Endothelial cell of umbilical vein (primary cell): ENCODE measurements around the gene C5orf47. TPM values are rescaled to one million over a fixed set of nuclear protein-coding genes. Genes with fewer than 3 reads are reported as not detected.

Experiments
- BruUV-seq: library from RNA; stranded (reverse); fragments of 400-500 nt; replicated peaks from 2 replicates; lab custom pipeline; 2021; lab: Mats Ljungman, UMichigan
- CTCF ChIA-PET: fragments of 300-600, 350-600 bp; sonication (Branson Sonifier 250); formaldehyde crosslinking; loops from one replicate; lab custom pipeline; 2021; ENCODE audit warnings: antibody characterized with exemption, inconsistent platforms; lab: Charles Lee
- POLR2A ChIA-PET: fragments of 300-600, 350-600 bp; sonication (Branson Sonifier 250); formaldehyde crosslinking; loops from one replicate; lab custom pipeline; 2021; ENCODE audit warnings: antibody characterized with exemption, inconsistent platforms; lab: Charles Lee
- DNase-seq: peaks from one replicate; pipeline ENCODE4 v3.0.0-alpha.2; 2011; ENCODE audit warnings: low read depth, low spot score
- FAIRE-seq: peaks from 2 replicates; lab custom pipeline; 2011; peaks lifted over from hg19 to GRCh38; lab: Jason Lieb, UNC
- H2AFZ ChIP-seq: 2 replicates; pipeline ENCODE4 v1.6.0; 2012; ENCODE audit warnings: low read depth, low read length, control low read depth, inconsistent platforms
- H3K27ac ChIP-seq: 2 replicates; pipeline ENCODE4 v1.5.1; 2011; ENCODE audit warnings: low read depth, mild to moderate bottlenecking, control low read depth, low read length, moderate library complexity; ENCODE audit not compliant: insufficient read depth
- H3K27me3 ChIP-seq, 2 experiments: 2 replicates each; pipeline versions ENCODE4 v1.6.0 to v1.6.1; 2011; ENCODE audit warnings: low read length in 2 of 2, mixed read lengths in 1 of 2; ENCODE audit not compliant: control insufficient read depth in 2 of 2, insufficient read depth in 2 of 2
- H3K36me3 ChIP-seq, 2 experiments: 2 replicates in 1 of 2; 3 replicates in 1 of 2; pipeline ENCODE4 v1.5.1; 2011; ENCODE audit warnings: low read length in 2 of 2, mild to moderate bottlenecking in 1 of 2, moderate library complexity in 1 of 2; ENCODE audit not compliant: control insufficient read depth in 2 of 2, insufficient read depth in 2 of 2; ENCODE audit errors: extremely low read depth in 1 of 2
- H3K4me1 ChIP-seq: 3 replicates; pipeline ENCODE4 v1.5.1; 2011; ENCODE audit warnings: mild to moderate bottlenecking, low read length; ENCODE audit not compliant: control insufficient read depth, insufficient read depth; ENCODE audit errors: extremely low read depth
- H3K4me2 ChIP-seq: 2 replicates; pipeline ENCODE4 v1.6.1; 2011; ENCODE audit warnings: low read length, control low read depth, mixed read lengths; ENCODE audit not compliant: insufficient read depth
- H3K4me3 ChIP-seq, 3 experiments: fragments of 200-600 bp in 1 of 3; sonication (generic), shearing (Covaris generic) in 1 of 3; replicated peaks in 1 of 3; 2 replicates each; pipeline ENCODE4 v1.5.1; 2011 to 2016; ENCODE audit warnings: control low read depth in 3 of 3, low read length in 3 of 3, mild to moderate bottlenecking in 2 of 3, inconsistent platforms in 1 of 3, low read depth in 1 of 3, moderate library complexity in 1 of 3; ENCODE audit not compliant: insufficient read depth in 1 of 3
- H3K79me2 ChIP-seq: 2 replicates; pipeline ENCODE4 v1.6.0; 2012; ENCODE audit warnings: low read length, inconsistent platforms; ENCODE audit not compliant: control insufficient read depth, insufficient read depth
- H3K9ac ChIP-seq: replicated peaks from 2 replicates; pipeline ENCODE3; 2011; ENCODE audit warnings: low read length, control low read depth; ENCODE audit not compliant: insufficient read depth; ENCODE audit errors: extremely low read depth
- H3K9me1 ChIP-seq: replicated peaks from 3 replicates; pipeline ENCODE4 v1.6.0; 2011; ENCODE audit warnings: mild to moderate bottlenecking, low read length; ENCODE audit not compliant: control insufficient read depth, insufficient read depth; ENCODE audit errors: extremely low read depth
- H3K9me3 ChIP-seq: replicated peaks from 2 replicates; pipeline ENCODE4 v1.5.1; 2012; ENCODE audit warnings: low read length, inconsistent platforms; ENCODE audit not compliant: control insufficient read depth, insufficient read depth
- H4K20me1 ChIP-seq: replicated peaks from 2 replicates; pipeline ENCODE3; 2011; ENCODE audit warnings: mild to moderate bottlenecking, low read length; ENCODE audit not compliant: control insufficient read depth, insufficient read depth; ENCODE audit errors: extremely low read depth
- EZH2 ChIP-seq: IDR thresholded peaks from 2 replicates; pipeline ENCODE4 v1.6.1; 2012; ENCODE audit warnings: borderline replicate concordance, low read depth, mild to moderate bottlenecking, moderate library complexity, low read length, inconsistent platforms; ENCODE audit not compliant: severe bottlenecking
- FOS ChIP-seq: IDR thresholded peaks from 2 replicates; pipeline ENCODE4 v1.6.1; 2011; ENCODE audit warnings: mild to moderate bottlenecking, low read length, moderate library complexity, borderline replicate concordance; ENCODE audit not compliant: insufficient read depth
- GATA2 ChIP-seq: IDR thresholded peaks from 2 replicates; pipeline ENCODE4 v1.7.0; 2011; ENCODE audit warnings: low read depth, mild to moderate bottlenecking, moderate library complexity, mixed read lengths, low read length; ENCODE audit not compliant: insufficient read length, insufficient read depth
- JUN ChIP-seq: IDR thresholded peaks from 2 replicates; pipeline ENCODE4 v1.6.1; 2011; ENCODE audit warnings: borderline replicate concordance, low read depth; ENCODE audit not compliant: insufficient read length, insufficient read depth
- MYC ChIP-seq: IDR thresholded peaks from one replicate; pipeline ENCODE4 v1.6.1; 2011; ENCODE audit warnings: mild to moderate bottlenecking, low read depth, low read length
- POLR2A ChIP-seq: IDR thresholded peaks from 2 replicates; pipeline ENCODE4 v1.6.1; 2012; ENCODE audit warnings: low read depth, mild to moderate bottlenecking, control low read depth, low read length
- POLR2AphosphoS5 ChIP-seq: IDR thresholded peaks from 2 replicates; pipeline ENCODE4 v1.6.1; 2012; ENCODE audit warnings: low read depth, mild to moderate bottlenecking, control low read depth, low read length, moderate library complexity; ENCODE audit not compliant: insufficient read depth
- dilution Hi-C: fragments of 300-500 bp; cut with MboI; formaldehyde crosslinking; loops from one replicate; pipeline ENCODE4 v1.15.0; 2019; ENCODE audit warnings: low sequenced_read_pairs; ENCODE audit not compliant: extremely low pct_ligation_motif_present
- intact Hi-C: fragments of 100-400 bp; cut with micrococcal nuclease; formaldehyde crosslinking; loops from one replicate; pipeline ENCODE4 v1.10.0; 2022
- polyA plus RNA-seq, 4 experiments: library from polyadenylated mRNA; depleted of rRNA in 3 of 4; stranded (reverse) in 3 of 4; unstranded in 1 of 4; fragments of >200 nt; gene quantifications; 2 replicates each; pipeline versions ENCODE4 v1.2.1 to v1.2.3, GENCODE V29; 2011 to 2012; ENCODE audit warnings: missing spikeins in 1 of 4
- total RNA-seq: library from RNA; stranded (reverse); gene quantifications from 2 replicates; pipeline ENCODE4 v1.2.3, GENCODE V29; 2021
- TF ChIP-seq, protein P1 (sequence below), 2 donors: IDR thresholded peaks; 1 replicate in 1 of 2; 2 replicates in 1 of 2; pipeline ENCODE4 v1.5.1; 2011; ENCODE audit warnings: low read length in 2 of 2, mild to moderate bottlenecking in 2 of 2, moderate library complexity in 2 of 2, control low read depth in 1 of 2, inconsistent platforms in 1 of 2, low read depth in 1 of 2; ENCODE audit not compliant: insufficient read depth in 1 of 2; ENCODE audit errors: extremely low read depth in 1 of 2
- TF ChIP-seq, protein P2 (sequence below): IDR thresholded peaks from 2 replicates; pipeline ENCODE4 v1.6.1; 2011; ENCODE audit not compliant: insufficient read depth, insufficient read length

C5orf47 gene
- total and polyA plus RNA-seq, 2 donors (not counting 3 experiments of a cell fraction or from before 2014, with no cell fraction given), result not detected

DNA sequence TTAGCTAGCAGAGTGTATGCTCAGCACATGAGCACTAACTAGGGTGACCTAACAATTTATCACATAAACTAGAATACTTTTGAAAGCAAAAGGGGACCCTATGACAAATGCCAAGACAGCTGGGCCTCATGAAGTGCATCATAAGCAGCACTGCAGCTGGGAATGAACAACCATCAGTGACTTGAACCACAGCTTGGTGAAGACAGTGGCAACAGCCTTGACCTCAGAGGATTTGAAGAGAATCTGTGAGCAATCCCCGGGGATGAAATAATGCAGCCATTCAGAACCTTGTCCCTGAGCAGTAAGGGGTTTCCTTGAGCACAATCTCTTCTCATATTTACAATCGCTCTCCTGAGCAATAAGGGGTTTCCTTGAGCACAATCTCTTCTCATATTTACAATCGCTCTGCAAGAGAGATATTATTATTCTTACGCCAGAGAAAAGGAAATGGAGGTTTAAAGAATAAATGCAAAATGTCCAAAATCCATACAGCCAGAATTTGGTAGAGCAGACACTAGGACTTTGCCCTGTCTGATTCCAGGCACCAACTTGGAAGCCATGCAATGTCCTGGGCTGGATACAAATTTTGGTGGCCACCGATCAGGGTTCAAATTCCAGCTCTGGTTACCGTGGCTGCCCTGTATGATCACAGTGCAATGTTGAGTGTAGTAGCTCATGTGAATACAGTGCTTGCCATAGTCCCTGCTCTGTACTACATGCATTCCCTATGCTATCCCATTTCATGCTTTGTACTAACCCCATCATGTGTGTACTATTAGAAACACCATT, 55.7 kb downstream of the C5orf47 start:
- Histone ChIP-seq H3K9me1 (no peaks in the 10 kb centered on the region), H3K27ac (no peak overlapping the region), H2AFZ (no peak overlapping the region), H3K9ac (no peak overlapping the region), H3K4me3 (no peak overlapping the region), H3K9me3 (peaks cover 2% of the 10 kb centered on the region), H3K36me3 (no peaks in the 10 kb centered on the region), H3K27me3 (no peaks in the 10 kb centered on the region), H4K20me1 (no peaks in the 10 kb centered on the region), H3K4me1 (no peaks in the 10 kb centered on the region), H3K79me2 (no peaks in the 10 kb centered on the region), H3K4me2 (no peak overlapping the region)
- intact Hi-C loops, result loop anchor here (1.0 kb wide), 1 partner anchor 268 kb away; no protein-coding TSS in a partner anchor
- FAIRE-seq (no peak), DNase-seq (no peak)
- no peak for TF ChIP-seq FOS
- TF ChIP-seq, protein P1, sequence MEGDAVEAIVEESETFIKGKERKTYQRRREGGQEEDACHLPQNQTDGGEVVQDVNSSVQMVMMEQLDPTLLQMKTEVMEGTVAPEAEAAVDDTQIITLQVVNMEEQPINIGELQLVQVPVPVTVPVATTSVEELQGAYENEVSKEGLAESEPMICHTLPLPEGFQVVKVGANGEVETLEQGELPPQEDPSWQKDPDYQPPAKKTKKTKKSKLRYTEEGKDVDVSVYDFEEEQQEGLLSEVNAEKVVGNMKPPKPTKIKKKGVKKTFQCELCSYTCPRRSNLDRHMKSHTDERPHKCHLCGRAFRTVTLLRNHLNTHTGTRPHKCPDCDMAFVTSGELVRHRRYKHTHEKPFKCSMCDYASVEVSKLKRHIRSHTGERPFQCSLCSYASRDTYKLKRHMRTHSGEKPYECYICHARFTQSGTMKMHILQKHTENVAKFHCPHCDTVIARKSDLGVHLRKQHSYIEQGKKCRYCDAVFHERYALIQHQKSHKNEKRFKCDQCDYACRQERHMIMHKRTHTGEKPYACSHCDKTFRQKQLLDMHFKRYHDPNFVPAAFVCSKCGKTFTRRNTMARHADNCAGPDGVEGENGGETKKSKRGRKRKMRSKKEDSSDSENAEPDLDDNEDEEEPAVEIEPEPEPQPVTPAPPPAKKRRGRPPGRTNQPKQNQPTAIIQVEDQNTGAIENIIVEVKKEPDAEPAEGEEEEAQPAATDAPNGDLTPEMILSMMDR (IDR thresholded peaks at IDR 0.05; ENCODE audit: extremely low read depth in 1 of 2, insufficient read depth in 1 of 2, low read depth in 1 of 2, low read length in 2 of 2), result no peak
- TF ChIP-seq MYC, result no peak
- TF ChIP-seq, protein P2, sequence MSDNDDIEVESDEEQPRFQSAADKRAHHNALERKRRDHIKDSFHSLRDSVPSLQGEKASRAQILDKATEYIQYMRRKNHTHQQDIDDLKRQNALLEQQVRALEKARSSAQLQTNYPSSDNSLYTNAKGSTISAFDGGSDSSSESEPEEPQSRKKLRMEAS, result no peak
- no peak for TF ChIP-seq EZH2
- no peak for TF ChIP-seq POLR2AphosphoS5
- no peak for TF ChIP-seq POLR2A
- TF ChIP-seq JUN, result no peak
- TF ChIP-seq GATA2, result no peak
- no TSS peak for BruUV-seq
- ChIA-PET CTCF (interaction anchor here (1.0 kb wide), 1 partner anchor 267 kb away, joined by 3 read pairs; no protein-coding TSS in a partner anchor), POLR2A (no interaction called here)
- dilution Hi-C loops, result no loop called here
